Brain pericyte (primary cell): ENCODE measurements around the gene CNTN2.

Source experiments
- DNase-seq: peaks from one replicate; pipeline ENCODE4 v3.0.0-alpha.2; 2012; ENCODE audit warnings: low read depth, low spot score

Gene CNTN2

DNA sequence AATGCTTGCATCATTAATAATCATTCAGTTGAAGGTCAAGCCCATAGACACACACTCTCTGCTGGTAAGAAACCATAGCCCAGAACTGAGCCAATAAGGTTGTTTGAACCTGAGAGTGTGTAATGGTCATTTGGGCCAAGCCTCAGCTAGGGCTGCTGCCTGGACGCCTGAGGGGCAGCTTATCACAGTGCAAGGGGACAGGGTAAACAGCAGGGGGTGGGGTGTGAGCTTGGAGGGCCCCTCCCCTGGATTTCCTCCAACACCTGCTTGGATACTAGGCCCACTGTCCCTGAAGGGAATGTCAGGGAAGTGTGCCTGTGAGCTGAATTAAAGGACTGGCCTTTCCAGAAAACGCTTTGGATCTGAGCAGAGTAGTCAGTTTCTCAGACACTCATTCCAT, 24.6 kb upstream of the CNTN2 start:
- no peak for DNase-seq

DNA sequence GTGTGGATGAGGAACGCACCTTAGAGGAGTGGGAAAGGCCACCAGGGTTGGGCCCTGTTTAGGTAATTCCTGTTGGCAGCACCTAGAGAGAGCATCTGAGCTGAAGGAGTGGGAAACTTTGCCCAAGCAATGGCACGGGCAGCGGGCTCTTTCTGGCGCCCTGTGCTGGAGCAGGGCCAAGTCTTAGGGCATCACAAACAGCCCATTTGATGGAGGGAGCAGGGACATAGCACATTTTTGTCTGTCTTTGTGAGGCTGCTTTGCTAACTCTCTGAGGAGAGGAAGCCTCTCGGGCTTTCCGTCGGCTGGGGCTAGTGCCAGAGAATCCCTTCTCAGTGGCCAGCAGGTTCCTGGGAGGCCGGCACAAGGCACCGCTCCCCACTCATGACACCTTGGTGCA, 22.5 kb upstream of the CNTN2 start:
- no peak for DNase-seq

DNA sequence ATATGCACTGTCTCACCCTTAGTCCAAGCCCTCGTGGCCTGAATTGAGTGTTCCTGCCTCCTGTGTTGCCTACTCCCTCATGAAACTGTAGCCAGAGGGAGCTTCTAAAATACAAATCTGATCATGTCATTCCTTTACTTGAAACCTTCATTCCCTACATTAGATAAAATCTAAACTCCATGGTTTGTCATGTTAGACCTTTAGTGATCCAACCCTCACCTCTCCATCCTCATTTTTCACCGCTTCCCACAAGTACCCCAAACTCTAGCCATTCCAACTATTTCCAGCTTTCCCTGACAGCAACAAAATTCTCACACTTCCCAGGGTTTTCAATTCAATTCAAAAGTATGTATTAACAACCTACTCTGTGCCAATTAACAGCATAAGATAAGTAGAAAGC, 18.3 kb upstream of the CNTN2 start:
- no peak for DNase-seq

DNA sequence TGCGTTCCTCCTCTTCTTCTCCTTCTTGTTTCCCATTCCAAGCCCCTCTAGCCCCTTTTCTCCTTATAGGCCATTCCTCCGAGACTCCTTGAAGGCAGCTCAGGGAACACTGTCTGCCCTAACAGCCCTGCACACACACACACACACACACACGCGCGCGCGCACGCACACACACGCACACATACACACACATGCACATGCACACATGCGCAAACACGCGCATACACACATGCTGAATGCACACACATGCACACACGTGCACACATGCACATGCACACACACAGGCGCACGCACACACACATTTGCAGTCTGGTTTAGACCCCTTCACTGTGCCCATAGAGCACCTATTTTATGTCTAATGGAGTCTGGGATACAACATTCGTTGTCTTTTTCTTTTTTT, 17.8 kb upstream of the CNTN2 start:
- no peak for DNase-seq

DNA sequence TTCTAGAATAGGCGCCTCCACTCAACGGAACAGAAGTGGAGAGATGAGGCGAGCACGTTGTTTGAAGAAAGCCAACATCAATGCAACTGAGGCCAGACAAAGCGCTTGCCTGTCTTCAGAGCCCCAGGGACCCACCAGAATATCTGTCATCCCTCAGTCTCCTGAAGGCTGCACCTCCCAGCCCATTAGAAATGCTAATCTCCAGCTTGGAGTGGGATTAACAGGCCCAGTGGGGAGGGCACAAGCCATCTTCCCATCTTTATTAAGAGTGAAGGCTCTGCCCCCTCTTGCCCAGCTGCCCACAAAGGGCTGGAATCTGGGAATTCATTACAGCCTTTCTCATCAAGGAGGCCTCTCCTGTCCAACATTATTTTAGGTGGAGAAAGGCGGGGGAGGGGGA, 16.8 kb upstream of the CNTN2 start:
- no peak for DNase-seq

DNA sequence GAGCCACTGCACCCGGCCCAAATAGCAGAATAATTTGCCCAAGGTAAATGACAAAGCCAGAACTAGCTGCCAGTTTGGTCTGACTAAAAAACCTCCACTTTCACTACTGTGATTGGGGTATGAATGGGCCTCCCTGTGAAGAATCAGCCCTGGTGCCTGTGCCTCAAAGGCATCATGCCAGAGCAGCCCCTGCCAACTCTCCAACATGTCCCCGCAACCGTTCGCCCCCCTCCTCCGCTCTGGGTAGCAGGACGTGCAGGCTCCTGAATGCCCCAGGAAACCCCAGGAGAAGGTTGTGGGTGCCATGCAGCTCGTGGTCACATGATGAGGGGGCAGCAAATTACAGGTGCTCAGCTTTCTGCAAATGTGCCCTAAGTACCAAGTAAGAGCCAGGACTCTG, 14.6 kb upstream of the CNTN2 start:
- no peak for DNase-seq

DNA sequence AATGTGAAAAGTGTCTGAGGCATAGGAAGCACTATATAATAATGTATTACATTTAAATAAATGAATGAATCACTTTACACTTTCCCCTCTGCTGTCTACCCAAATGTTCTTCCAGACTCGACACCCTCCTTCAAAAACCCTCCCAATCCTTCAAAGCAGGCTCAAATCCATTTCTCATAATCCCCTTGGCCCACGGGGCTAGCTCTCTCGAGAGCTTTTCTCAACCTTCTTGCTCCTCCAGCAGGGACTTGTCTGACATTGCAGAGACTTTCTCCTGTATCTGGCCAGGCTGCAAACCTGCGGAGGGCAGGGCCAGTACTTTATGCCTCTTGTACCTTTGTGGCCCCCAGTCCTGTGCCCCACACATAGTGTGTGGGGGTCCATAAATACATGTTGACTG, 14.1 kb upstream of the CNTN2 start:
- DNase-seq, result no peak

DNA sequence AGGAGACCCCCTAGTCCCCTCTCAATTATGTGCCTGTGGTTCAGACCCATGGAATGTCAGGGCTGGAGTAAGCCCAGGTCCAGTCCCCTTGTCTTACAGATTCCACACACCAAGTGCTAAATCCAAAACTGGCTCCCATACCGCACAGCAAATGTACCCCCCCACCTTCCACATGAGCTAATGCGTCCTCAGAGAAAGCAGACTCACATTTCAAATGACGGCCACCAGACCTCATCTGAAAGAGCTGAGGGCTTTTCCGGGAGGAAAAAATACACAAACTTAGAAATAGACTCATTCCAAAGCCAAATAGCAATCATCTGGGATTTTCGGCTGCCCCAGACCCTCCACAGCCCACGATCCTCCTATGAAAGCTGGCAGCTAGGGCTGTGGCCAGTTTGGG, 12.8 kb upstream of the CNTN2 start:
- no peak for DNase-seq

DNA sequence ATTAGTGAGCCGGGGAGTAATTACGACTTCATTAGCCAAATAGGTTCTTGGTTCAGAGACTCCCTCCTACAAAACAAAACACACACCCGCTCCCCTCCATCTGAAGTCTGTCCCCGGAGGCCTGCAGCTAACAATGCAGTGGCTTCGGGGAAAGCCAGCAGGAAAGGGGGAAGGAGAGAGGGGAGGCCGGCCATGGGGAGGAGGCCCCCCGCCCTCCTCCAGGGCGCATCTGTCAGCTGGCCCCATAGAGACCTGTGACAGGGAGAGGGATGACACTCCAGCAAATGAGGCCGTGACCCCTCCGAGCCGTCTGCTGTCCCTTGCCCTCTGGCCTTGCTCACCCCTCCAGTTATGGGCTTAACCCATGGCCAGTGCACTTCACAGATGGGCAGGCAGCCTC, 12.1 kb upstream of the CNTN2 start:
- DNase-seq, result no peak

DNA sequence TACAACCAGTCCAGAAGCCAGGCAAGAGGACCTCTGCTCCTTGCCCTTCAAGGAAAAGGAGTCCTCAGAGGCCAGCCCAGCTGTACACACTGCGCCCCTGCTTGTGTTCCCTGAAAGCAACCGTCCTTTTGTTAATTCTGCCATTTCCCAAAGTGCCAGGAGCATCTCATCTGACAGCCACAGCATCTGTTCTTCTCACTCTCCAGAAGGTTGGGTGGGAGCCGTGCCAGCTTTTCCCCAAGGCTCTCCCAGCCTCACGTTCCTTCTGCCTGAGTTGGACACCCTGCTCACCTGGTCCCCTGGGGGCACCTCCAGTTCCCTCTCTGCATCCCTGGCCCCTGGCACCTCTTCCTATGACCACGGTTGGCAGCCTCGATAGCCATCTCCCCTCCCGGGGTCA, 10.5 kb upstream of the CNTN2 start:
- no peak for DNase-seq

DNA sequence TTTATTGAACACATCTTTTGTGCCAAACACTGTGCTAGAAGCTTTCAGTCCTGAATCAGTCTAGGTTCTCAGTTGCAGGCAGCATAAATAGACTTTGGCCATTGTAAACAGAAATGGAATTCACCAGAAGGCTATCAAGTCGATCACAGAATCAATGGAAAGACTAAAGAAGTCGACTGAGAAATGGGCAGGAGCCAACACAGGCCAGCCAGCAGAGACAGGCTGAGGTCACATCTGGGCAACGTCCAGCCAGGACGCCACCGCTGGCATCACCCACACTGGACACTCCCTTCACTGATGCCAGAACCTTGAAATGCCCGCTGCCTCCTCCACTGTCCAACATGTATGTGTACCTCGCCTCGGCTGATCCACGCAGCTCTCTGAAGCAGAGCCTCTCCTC, 5.5 kb upstream of the CNTN2 start:
- DNase-seq, result no peak

DNA sequence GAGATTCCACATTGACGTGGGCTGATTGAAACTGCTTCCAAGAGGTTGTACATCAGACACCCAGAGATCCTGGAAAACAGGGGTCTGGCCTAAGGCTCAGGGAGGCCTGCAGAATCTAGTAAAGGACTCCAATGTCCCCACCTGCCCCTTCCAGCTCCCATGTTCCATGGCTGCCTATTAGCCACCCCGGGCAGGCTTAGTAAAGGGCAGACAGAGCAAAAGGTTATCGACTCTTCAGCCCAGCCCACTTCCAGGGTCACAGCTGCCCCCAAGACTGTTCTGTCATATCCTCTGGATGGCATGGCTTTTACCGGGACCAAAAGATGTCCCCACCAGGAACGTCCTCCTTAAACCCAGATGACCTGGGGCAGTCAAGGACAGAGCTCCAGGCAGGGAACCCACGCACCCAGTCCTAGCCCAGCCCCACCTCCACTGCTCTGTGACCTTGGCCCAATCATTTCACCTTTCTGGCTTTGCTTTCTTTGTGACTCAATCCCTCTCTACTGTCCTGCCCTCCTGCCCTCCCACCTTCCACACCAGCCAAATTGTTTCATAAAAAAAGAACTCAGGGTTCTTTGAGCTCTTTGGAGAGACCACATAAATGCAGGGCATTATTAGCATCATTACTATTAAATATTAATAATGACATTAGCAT, 4.8 kb upstream of the CNTN2 start:
- no peak for DNase-seq

DNA sequence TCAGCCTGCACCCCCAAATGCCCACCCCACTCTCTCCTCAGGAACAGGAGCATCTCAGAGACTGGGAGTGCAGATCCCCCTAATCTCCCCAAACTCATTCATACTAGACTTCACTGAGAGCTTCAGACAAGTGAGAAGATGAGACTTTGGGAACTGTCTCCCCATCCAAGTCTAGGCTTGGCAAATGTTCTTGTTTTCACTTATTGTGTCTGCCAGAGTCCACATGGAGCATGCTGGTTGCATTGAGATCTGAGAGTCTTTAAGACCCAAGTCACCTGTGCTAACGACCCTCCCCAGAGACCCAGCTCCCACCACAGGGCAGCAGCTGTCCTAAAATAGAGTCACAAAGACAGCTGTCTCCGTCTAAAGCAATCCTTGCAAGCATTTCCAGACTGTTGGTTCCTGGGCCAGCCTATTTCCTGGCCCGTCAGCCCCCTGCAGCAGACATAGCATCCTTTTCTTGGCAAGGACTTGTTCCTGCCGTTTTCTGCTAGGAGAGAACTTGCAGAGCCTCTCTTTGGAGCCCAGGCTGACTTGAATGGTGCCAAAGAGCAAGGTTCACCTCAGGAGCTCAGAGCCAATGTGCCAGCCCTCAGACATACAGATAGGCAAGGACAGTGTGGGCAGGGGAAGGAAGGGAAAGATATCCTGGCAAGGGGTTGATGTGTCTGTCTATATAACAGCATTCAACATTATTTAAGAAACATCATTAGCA, 1.9 kb upstream of the CNTN2 start:
- DNase-seq, result no peak

DNA sequence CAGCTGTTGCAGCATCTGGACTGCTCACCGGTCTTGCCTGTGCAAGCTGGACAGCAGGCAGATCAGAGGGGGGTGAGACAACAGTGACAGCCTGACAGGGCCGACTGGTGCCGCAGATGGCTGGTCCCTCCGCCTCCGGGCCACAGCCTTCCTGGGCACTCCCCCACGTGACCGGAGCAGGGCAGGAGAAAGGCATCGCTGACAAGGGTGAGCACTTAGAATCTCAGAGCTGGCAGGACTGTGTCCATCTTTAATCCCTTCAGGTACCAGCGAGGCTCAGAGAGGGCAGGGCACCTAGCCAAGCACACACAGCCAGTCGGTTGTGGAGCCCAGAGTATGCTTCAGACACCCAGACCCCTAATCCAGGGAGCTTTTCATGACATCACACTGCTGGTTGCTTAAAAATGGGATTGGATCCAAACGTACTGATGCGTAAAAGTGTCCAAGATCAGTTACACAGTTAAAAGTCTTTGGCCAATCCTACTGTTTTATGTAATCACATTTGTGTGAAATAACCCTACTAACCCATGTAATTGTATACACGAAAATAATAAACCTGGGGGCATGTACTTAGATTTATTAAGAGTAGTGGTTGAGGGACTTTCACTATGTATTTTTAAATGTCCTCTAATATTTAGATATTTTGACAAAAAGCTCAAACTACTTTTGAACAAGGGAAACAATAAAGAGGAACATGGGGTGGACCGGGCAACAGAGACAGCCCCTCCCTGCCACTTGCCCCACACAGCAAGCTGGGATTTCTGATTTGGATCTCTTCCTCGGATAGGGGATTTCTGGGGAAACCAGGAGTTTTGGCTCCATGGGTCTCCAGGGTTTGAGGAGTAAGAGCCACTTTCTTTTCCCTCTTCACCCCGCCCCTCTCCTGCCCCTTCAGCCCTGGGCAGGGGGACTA, 758 bp upstream of the CNTN2 start:
- no peak for DNase-seq

DNA sequence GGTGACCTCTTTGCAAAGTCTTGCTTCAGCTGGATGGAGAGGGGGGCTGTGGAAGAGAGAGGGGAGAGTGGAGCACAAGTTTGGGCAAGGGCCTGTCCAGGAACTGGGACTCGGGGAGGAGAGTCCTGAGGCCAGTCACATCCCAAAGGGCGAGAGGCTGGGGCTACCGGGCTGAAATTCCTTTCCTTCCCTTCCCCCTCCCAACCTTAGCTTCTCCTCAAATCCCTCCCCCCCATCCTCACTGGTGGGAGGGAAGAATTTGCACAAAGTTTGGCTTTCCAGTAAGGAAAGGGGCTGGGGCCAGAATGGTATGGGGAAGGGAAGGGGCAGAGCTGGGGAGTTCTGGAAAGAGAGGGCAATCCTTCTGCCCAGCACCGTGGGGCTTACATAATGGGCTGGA, 854 bp downstream of the CNTN2 start:
- no peak for DNase-seq

DNA sequence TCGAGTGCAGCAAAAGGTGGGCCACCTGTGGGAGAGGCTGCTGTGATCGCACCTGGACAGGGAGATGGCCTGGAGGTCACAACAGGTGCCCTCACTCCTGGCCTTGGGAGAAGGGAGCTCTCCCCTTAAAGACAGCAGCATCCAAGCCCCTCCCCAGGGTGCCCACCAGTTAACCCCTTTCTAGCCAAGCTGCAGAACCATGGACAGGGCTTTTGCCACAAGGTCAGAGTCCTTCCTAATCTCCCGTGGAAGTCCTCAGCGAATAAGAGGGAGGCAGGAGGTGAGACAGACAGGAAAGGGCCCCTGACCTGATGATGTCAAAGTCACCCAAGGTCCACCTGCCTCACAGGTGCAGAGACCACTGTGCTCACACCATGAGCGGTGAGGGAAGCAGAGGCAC, 1.7 kb downstream of the CNTN2 start:
- DNase-seq, result no peak

DNA sequence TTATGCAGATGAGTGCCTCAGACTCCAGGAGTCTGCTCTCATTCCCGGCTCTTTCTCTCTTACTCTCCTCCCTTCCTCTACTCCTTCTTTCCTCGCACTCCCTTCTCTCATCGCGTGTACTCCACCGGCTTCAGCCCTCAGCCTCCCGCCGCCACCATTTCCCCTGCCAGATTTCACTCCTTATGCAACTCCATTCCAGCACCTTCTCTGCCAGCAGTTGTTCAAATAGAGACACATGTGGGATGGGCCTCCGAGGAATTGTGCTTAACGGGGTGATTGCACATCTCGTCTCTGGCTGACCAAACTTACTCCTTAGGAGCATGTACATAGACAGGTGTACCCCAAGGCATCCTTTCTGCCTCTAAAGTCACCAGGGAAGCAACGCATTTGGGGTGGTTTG, 2.1 kb downstream of the CNTN2 start:
- no peak for DNase-seq

DNA sequence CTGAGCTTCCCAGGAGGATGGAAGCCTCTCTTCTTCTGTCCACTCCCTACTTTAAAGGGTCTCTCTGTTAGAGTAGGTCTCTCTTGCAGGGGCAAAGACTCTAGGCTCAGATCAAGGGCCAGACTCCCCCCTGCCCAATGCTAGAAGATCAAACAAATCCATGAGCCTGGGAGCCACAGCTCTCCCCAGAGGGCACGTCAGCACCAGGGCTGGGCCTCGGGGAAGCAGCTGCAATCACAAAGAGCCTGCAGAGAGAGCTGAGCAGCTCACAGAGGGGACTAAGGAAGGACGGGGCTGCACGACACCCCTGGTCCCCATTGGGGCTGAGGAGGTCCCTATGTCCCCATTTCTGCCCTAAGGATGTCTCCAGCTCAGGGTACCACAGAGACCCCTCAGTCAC, 3.9 kb downstream of the CNTN2 start:
- no peak for DNase-seq

DNA sequence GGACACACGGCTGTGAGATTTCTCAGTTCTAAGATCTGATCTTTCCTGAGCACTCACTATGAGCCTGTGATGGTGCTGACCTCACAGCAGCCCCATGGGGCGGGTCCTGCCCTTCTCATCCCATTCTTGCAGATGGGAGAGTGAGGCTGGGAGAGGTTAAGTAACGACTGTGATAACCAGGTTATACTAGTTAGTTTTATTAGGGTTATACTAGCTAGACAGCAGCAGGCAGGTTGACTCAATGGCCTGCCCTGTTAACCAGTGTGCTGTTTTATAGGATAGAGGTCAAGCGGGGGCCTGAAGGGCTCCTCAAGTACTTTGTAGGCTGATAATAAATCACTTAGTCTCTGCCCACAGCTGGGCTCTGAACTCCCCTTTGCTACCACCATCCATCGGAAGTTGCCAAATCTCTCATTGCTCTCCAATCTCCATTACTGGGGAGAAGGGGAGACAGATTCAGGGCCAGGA, 4.8 kb downstream of the CNTN2 start:
- DNase-seq, result no peak

DNA sequence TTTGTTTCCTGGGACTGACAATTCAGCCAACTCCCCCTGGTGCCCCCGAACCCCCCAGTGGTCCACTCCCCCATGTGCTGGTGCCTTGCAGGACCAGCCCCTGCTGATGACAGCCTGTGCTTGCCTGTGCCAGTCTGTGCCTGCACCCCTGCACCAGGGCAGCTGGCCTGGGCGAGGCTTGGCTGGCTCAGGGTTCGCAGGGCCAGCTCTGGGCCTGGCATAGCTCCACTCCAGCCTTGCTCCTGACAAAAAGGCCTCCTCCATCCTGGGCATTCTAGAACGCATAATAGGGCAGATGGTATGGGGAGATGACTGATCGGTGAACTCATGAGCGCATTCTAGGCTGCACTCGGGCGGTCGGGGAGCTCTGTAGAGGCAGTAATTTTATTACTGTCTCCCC, 5.4 kb downstream of the CNTN2 start:
- DNase-seq, result no peak

DNA sequence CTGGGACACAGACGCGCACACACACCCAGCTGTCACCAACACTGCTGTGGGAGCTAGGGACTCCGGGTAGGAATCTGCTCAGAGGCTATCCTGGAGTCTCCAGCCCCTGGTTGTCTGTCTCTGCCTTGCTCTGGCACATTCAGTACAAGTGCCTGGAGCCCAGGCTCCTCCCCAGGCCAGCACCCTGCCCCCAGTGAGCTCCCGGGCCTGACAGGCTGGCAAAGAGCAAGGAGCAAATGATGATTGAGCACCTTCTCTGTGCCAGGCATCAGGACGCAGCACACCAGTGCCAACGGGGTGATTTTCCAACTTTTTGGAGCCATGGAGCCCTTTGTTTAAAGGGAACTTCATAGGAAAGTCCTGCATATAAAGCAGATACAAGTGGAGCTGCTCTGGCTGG, 6.5 kb downstream of the CNTN2 start:
- DNase-seq, result no peak

DNA sequence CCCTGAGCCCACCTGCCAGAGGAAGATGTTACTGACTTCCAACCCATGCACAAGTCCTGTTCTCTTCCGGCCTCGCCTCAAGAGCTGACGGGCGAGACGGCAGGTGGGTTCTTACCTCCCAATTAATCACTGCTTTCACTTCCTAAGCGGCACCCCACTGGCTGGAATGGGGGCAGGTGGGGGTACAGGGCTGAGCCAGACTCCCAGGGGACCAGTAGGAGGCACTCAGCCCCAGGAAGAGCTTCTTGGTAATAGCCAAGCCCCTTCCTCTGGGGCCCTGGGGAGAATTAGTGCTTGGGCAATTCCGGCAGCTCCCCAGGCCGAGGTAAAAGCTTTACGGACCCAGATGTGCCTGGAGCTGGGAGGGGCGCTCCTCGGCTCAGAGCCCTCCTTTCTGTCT, 9.7 kb downstream of the CNTN2 start:
- no peak for DNase-seq

DNA sequence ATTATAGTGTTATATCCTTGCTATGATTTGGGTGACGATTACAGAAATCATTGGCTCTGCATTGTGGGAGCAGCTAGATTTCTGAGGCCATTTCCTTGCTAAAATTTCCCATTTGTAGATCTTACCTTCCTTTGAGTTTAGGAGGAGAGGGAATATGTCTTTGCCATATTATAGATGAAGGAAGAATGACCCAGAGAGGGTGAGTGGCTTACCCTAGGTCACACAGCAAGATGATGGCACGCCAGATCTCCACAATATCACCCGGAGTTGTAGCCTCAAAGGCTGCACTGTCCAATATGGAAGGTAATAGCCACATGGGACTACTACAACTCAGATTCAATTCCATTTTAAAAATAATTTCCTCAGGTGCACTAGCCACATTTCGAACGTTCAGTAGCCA, 10.3 kb downstream of the CNTN2 start:
- DNase-seq, result no peak
